GM23338 (cell line): ENCODE results near the gene ACAD10. TPM values are rescaled to one million over a fixed set of nuclear protein-coding genes. Genes with fewer than 3 reads are reported as not detected.

ENCODE experiments used
- ATAC-seq: fragments of 200-7000 bp; cut with Tn5 transposase; 3 replicates; pipeline ENCODE4 v1.9.1; 2020
- DNase-seq: peaks from one replicate; pipeline ENCODE4 v3.0.0-alpha.2; 2015; ENCODE audit warnings: low spot score
- H2AFZ ChIP-seq: fragments of 200-600 bp; sonication (generic); 2 replicates; pipeline ENCODE4 v1.8.0; 2016; ENCODE audit warnings: antibody characterized with exemption, mild to moderate bottlenecking, moderate library complexity
- H3F3A ChIP-seq: fragments of 200-600 bp; sonication (generic); replicated peaks from 2 replicates; pipeline ENCODE4 v1.8.0; 2017; ENCODE audit warnings: antibody characterized with exemption, mixed run types, low read depth
- H3K27ac ChIP-seq: fragments of 200-600 bp; sonication (generic); 2 replicates; pipeline ENCODE4 v1.6.1; 2016; ENCODE audit warnings: low read depth
- H3K27me3 ChIP-seq: fragments of 200-600 bp; sonication (generic); 2 replicates; pipeline ENCODE4 v1.8.0; 2016; ENCODE audit warnings: mild to moderate bottlenecking, mixed run types, moderate library complexity; ENCODE audit not compliant: insufficient read depth
- H3K36me3 ChIP-seq: fragments of 200-600 bp; sonication (generic); 2 replicates; pipeline ENCODE4 v1.8.0; 2016; ENCODE audit warnings: mild to moderate bottlenecking; ENCODE audit not compliant: insufficient read depth
- H3K4me1 ChIP-seq: fragments of 200-600 bp; sonication (generic); 2 replicates; pipeline ENCODE4 v1.8.0; 2016; ENCODE audit warnings: mild to moderate bottlenecking, moderate library complexity; ENCODE audit not compliant: insufficient read depth
- H3K4me2 ChIP-seq: fragments of 200-600 bp; sonication (generic); 2 replicates; pipeline ENCODE4 v1.7.1; 2017; ENCODE audit warnings: mixed run types
- H3K4me3 ChIP-seq: fragments of 200-600 bp; sonication (generic); 2 replicates; pipeline ENCODE4 v1.6.1; 2016; ENCODE audit warnings: mixed run types
- H3K79me2 ChIP-seq: fragments of 200-600 bp; sonication (generic); replicated peaks from 2 replicates; pipeline ENCODE4 v1.8.0; 2017; ENCODE audit warnings: mild to moderate bottlenecking; ENCODE audit not compliant: insufficient read depth
- H3K9me2 ChIP-seq: fragments of 200-600 bp; sonication (generic); 2 replicates; pipeline ENCODE4 v1.8.0; 2017; ENCODE audit not compliant: insufficient read depth
- H4K20me1 ChIP-seq: fragments of 200-600 bp; sonication (generic); replicated peaks from 2 replicates; pipeline ENCODE4 v1.8.0; 2017; ENCODE audit warnings: mild to moderate bottlenecking; ENCODE audit not compliant: insufficient read depth
- H3K27ac Mint-ChIP-seq: 2 replicates; pipeline ENCODE4 v1.8.0; 2020; ENCODE audit warnings: inconsistent platforms, mild to moderate bottlenecking, moderate library complexity, mixed read lengths
- H3K27me3 Mint-ChIP-seq: 3 replicates; pipeline ENCODE4 v1.8.0; 2022; ENCODE audit warnings: low read depth, mild to moderate bottlenecking, moderate library complexity, mixed read lengths, inconsistent platforms; ENCODE audit not compliant: insufficient read depth, poor library complexity
- H3K36me3 Mint-ChIP-seq: 3 replicates; pipeline ENCODE4 v1.8.0; 2021; ENCODE audit warnings: low read depth, mild to moderate bottlenecking, inconsistent platforms, moderate library complexity, mixed read lengths
- H3K4me1 Mint-ChIP-seq: 3 replicates; pipeline ENCODE4 v1.8.0; 2020; ENCODE audit warnings: mild to moderate bottlenecking, inconsistent platforms, mixed read lengths
- H3K4me3 Mint-ChIP-seq: 3 replicates; pipeline ENCODE4 v1.8.0; 2021; ENCODE audit warnings: moderate library complexity, mild to moderate bottlenecking, inconsistent platforms, mixed read lengths
- H3K9me3 Mint-ChIP-seq: 3 replicates; pipeline ENCODE4 v1.8.0; 2020; ENCODE audit warnings: moderate library complexity, mild to moderate bottlenecking, inconsistent platforms, mixed read lengths
- CREB1 ChIP-seq: fragments of 250-450 bp; sonication (Bioruptor Pico); IDR thresholded peaks from 2 replicates; pipeline ENCODE4 v1.5.0; 2020; ENCODE audit warnings: low read depth, mild to moderate bottlenecking, moderate library complexity
- NANOG ChIP-seq: IDR thresholded peaks from 2 replicates; pipeline ENCODE4 v1.6.1; 2016; ENCODE audit warnings: antibody characterized with exemption, borderline replicate concordance
- POLR2AphosphoS5 ChIP-seq: IDR thresholded peaks from 2 replicates; pipeline ENCODE4 v1.6.1; 2016; ENCODE audit warnings: antibody characterized with exemption, low read depth
- STAT1 ChIP-seq: IDR thresholded peaks from one replicate; pipeline ENCODE4 v1.6.1; 2016; ENCODE audit warnings: antibody characterized with exemption; ENCODE audit not compliant: unreplicated experiment
- ZNF331 ChIP-seq: fragments of 250-450 bp; sonication (Bioruptor Pico); IDR thresholded peaks from 2 replicates; pipeline ENCODE4 v1.5.0; 2020; ENCODE audit warnings: low read depth, mild to moderate bottlenecking, moderate library complexity
- polyA plus RNA-seq: library from polyadenylated mRNA; unstranded; fragments of >200 nt; fragmentation: Nextera tagmentation; extraction: Ambion mirVana; gene quantifications from 2 replicates; pipeline ENCODE4 v1.2.1, GENCODE V29; 2016
- total RNA-seq: library from RNA; depleted of rRNA; stranded (reverse); fragments of >200 nt; shearing (Covaris generic); gene quantifications from 2 replicates; pipeline ENCODE4 v1.2.3, GENCODE V29; 2014
- TF ChIP-seq, protein P1 (sequence below): IDR thresholded peaks from 2 replicates; pipeline ENCODE4 v1.6.1; 2016; ENCODE audit warnings: antibody characterized with exemption
- TF ChIP-seq, protein P2 (sequence below), 2 experiments: fragments of 200-600 bp in 1 of 2; sonication (generic) in 1 of 2; conservative IDR thresholded peaks; 2 replicates each; pipeline versions ENCODE4 v1.5.1 to v1.6.1; 2016 to 2017; ENCODE audit warnings: antibody characterized with exemption in 2 of 2, low read depth in 2 of 2, mild to moderate bottlenecking in 2 of 2, moderate library complexity in 1 of 2
- TF ChIP-seq, protein P3 (sequence below): fragments of 250-450 bp; sonication (Bioruptor Pico); IDR thresholded peaks from 2 replicates; pipeline ENCODE4 v1.5.0; 2020; ENCODE audit warnings: mild to moderate bottlenecking, moderate library complexity
- TF ChIP-seq, protein P4 (sequence below): IDR thresholded peaks from one replicate; pipeline ENCODE4 v1.6.1; 2018; ENCODE audit warnings: antibody characterized with exemption; ENCODE audit not compliant: unreplicated experiment

Gene ACAD10
- total and polyA plus RNA-seq, 2 experiments from 2014 or later: 16.3 to 23.1 TPM

DNA sequence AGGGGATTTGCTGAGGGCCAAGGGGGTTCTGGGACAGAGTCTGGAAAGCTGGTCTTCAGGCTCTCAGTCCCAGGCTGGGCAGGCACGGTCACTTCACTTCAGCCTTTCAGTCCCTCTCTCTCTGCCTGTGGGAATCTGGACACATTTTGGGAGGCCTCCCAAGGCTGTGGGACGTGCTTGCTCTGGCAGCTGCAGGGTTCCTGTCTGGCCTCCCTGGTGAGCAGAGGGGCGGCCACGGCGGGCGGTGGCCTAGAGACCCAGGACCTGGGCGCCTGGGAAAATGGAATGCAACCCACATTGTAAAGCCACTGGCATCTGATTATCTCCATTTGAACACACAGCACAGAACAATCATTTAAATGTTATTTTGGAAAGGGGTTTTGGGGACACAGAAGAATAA is 70.8 kb downstream of the ACAD10 start:
- Mint-ChIP-seq H3K27ac (no peak overlapping the region), H3K4me3 (no peak overlapping the region), H3K9me3 (no peaks in the 10 kb centered on the region), H3K27me3 (peaks cover 16% of the 10 kb centered on the region), H3K4me1 (peaks cover 21% of the 10 kb centered on the region), H3K36me3 (no peaks in the 10 kb centered on the region)
- H3K4me1 ChIP-seq: peaks cover 6% of the 10 kb centered on the region; the same call in 1 of the 2 replicates
- H3K4me3 ChIP-seq: no peak overlapping the region
- no peaks in the 10 kb centered on the region for H4K20me1 ChIP-seq
- H3K79me2 ChIP-seq: no peaks in the 10 kb centered on the region
- H3K27ac ChIP-seq: no peak overlapping the region
- H3K4me2 ChIP-seq: no peak overlapping the region
- no peak for TF ChIP-seq POLR2AphosphoS5
- TF ChIP-seq, protein P1, sequence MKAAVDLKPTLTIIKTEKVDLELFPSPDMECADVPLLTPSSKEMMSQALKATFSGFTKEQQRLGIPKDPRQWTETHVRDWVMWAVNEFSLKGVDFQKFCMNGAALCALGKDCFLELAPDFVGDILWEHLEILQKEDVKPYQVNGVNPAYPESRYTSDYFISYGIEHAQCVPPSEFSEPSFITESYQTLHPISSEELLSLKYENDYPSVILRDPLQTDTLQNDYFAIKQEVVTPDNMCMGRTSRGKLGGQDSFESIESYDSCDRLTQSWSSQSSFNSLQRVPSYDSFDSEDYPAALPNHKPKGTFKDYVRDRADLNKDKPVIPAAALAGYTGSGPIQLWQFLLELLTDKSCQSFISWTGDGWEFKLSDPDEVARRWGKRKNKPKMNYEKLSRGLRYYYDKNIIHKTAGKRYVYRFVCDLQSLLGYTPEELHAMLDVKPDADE: no peak
- TF ChIP-seq, protein P2, sequence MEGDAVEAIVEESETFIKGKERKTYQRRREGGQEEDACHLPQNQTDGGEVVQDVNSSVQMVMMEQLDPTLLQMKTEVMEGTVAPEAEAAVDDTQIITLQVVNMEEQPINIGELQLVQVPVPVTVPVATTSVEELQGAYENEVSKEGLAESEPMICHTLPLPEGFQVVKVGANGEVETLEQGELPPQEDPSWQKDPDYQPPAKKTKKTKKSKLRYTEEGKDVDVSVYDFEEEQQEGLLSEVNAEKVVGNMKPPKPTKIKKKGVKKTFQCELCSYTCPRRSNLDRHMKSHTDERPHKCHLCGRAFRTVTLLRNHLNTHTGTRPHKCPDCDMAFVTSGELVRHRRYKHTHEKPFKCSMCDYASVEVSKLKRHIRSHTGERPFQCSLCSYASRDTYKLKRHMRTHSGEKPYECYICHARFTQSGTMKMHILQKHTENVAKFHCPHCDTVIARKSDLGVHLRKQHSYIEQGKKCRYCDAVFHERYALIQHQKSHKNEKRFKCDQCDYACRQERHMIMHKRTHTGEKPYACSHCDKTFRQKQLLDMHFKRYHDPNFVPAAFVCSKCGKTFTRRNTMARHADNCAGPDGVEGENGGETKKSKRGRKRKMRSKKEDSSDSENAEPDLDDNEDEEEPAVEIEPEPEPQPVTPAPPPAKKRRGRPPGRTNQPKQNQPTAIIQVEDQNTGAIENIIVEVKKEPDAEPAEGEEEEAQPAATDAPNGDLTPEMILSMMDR (conservative IDR thresholded peaks at IDR 0.05; ENCODE audit: low read depth in 2 of 2): no peak
- no peak for TF ChIP-seq ZNF331 (CRISPR knock-in tag)
- no peak for TF ChIP-seq STAT1
- TF ChIP-seq CREB1 (CRISPR knock-in tag): no peak
- TF ChIP-seq, protein P3, sequence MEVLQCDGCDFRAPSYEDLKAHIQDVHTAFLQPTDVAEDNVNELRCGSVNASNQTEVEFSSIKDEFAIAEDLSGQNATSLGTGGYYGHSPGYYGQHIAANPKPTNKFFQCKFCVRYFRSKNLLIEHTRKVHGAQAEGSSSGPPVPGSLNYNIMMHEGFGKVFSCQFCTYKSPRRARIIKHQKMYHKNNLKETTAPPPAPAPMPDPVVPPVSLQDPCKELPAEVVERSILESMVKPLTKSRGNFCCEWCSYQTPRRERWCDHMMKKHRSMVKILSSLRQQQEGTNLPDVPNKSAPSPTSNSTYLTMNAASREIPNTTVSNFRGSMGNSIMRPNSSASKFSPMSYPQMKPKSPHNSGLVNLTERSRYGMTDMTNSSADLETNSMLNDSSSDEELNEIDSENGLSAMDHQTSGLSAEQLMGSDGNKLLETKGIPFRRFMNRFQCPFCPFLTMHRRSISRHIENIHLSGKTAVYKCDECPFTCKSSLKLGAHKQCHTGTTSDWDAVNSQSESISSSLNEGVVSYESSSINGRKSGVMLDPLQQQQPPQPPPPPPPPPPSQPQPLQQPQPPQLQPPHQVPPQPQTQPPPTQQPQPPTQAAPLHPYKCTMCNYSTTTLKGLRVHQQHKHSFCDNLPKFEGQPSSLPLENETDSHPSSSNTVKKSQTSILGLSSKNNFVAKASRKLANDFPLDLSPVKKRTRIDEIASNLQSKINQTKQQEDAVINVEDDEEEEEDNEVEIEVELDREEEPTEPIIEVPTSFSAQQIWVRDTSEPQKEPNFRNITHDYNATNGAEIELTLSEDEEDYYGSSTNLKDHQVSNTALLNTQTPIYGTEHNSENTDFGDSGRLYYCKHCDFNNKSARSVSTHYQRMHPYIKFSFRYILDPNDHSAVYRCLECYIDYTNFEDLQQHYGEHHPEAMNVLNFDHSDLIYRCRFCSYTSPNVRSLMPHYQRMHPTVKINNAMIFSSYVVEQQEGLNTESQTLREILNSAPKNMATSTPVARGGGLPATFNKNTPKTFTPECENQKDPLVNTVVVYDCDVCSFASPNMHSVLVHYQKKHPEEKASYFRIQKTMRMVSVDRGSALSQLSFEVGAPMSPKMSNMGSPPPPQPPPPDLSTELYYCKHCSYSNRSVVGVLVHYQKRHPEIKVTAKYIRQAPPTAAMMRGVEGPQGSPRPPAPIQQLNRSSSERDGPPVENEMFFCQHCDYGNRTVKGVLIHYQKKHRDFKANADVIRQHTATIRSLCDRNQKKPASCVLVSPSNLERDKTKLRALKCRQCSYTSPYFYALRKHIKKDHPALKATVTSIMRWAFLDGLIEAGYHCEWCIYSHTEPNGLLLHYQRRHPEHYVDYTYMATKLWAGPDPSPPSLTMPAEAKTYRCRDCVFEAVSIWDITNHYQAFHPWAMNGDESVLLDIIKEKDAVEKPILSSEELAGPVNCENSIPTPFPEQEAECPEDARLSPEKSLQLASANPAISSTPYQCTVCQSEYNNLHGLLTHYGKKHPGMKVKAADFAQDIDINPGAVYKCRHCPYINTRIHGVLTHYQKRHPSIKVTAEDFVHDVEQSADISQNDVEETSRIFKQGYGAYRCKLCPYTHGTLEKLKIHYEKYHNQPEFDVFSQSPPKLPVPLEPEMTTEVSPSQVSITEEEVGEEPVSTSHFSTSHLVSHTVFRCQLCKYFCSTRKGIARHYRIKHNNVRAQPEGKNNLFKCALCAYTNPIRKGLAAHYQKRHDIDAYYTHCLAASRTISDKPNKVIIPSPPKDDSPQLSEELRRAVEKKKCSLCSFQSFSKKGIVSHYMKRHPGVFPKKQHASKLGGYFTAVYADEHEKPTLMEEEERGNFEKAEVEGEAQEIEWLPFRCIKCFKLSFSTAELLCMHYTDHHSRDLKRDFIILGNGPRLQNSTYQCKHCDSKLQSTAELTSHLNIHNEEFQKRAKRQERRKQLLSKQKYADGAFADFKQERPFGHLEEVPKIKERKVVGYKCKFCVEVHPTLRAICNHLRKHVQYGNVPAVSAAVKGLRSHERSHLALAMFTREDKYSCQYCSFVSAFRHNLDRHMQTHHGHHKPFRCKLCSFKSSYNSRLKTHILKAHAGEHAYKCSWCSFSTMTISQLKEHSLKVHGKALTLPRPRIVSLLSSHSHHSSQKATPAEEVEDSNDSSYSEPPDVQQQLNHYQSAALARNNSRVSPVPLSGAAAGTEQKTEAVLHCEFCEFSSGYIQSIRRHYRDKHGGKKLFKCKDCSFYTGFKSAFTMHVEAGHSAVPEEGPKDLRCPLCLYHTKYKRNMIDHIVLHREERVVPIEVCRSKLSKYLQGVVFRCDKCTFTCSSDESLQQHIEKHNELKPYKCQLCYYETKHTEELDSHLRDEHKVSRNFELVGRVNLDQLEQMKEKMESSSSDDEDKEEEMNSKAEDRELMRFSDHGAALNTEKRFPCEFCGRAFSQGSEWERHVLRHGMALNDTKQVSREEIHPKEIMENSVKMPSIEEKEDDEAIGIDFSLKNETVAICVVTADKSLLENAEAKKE (CRISPR knock-in tag): no peak
- TF ChIP-seq, protein P4, sequence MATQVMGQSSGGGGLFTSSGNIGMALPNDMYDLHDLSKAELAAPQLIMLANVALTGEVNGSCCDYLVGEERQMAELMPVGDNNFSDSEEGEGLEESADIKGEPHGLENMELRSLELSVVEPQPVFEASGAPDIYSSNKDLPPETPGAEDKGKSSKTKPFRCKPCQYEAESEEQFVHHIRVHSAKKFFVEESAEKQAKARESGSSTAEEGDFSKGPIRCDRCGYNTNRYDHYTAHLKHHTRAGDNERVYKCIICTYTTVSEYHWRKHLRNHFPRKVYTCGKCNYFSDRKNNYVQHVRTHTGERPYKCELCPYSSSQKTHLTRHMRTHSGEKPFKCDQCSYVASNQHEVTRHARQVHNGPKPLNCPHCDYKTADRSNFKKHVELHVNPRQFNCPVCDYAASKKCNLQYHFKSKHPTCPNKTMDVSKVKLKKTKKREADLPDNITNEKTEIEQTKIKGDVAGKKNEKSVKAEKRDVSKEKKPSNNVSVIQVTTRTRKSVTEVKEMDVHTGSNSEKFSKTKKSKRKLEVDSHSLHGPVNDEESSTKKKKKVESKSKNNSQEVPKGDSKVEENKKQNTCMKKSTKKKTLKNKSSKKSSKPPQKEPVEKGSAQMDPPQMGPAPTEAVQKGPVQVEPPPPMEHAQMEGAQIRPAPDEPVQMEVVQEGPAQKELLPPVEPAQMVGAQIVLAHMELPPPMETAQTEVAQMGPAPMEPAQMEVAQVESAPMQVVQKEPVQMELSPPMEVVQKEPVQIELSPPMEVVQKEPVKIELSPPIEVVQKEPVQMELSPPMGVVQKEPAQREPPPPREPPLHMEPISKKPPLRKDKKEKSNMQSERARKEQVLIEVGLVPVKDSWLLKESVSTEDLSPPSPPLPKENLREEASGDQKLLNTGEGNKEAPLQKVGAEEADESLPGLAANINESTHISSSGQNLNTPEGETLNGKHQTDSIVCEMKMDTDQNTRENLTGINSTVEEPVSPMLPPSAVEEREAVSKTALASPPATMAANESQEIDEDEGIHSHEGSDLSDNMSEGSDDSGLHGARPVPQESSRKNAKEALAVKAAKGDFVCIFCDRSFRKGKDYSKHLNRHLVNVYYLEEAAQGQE: no peak
- TF ChIP-seq NANOG: no peak
- ATAC-seq (no peak), DNase-seq (no peak)
- no peaks in the 10 kb centered on the region for H3K36me3 ChIP-seq
- H3K27me3 ChIP-seq: no peaks in the 10 kb centered on the region
- H2AFZ ChIP-seq: no peak overlapping the region
- H3F3A ChIP-seq: 0 out of 2 replicates have a peak, but pooled peaks cover 3% of the 10 kb centered on the region
- H3K9me2 ChIP-seq: no peaks in the 10 kb centered on the region
